Loucy (cell line): Measurements from ENCODE around the gene DIRAS2.

Experiments
- EZH2phosphoT487 ChIP-seq: fragments of 200-600 bp; IDR thresholded peaks from 2 replicates; pipeline ENCODE4 v1.6.1; 2018; ENCODE audit warnings: antibody characterized with exemption, mild to moderate bottlenecking, moderate library complexity, borderline replicate concordance
- TF ChIP-seq, protein P1 (sequence below): fragments of 200-600 bp; sonication (generic); conservative IDR thresholded peaks from 2 replicates; pipeline ENCODE4 v1.5.1; 2014; ENCODE audit warnings: mild to moderate bottlenecking, antibody characterized with exemption, low read length

DNA sequence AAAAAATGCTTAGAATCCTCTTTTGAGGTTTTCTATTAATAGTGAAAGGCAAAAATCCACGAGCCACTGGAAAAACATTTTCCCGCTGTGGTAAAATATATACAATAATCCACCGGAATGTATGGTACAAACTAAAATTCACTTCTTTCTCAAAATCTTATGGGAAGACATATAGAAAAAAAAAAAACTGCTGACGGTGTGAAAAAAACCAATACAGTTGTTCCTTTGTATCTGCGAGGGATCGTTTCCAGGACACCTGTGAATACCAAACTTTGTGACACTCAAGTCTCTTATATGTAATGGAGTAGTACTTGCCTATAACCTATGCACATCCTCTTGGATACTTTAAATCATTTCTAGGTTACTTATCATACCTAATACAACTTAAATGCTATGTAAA is 13.3 kb downstream of the DIRAS2 start:
- TF ChIP-seq, protein P1, sequence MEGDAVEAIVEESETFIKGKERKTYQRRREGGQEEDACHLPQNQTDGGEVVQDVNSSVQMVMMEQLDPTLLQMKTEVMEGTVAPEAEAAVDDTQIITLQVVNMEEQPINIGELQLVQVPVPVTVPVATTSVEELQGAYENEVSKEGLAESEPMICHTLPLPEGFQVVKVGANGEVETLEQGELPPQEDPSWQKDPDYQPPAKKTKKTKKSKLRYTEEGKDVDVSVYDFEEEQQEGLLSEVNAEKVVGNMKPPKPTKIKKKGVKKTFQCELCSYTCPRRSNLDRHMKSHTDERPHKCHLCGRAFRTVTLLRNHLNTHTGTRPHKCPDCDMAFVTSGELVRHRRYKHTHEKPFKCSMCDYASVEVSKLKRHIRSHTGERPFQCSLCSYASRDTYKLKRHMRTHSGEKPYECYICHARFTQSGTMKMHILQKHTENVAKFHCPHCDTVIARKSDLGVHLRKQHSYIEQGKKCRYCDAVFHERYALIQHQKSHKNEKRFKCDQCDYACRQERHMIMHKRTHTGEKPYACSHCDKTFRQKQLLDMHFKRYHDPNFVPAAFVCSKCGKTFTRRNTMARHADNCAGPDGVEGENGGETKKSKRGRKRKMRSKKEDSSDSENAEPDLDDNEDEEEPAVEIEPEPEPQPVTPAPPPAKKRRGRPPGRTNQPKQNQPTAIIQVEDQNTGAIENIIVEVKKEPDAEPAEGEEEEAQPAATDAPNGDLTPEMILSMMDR, result no peak
- TF ChIP-seq EZH2phosphoT487, result no peak
